Activated effector memory CD4-positive, alpha-beta T cell treated with anti-CD3 and anti-CD28 coated beads, Interleukin-2, amount 50 U/mL, for 16 hours (primary cell): ENCODE results near the gene EPHA8.

Source experiments
- DNase-seq: peaks from one replicate; pipeline ENCODE4 v3.0.0-alpha.2; 2020

The EPHA8 gene

DNA sequence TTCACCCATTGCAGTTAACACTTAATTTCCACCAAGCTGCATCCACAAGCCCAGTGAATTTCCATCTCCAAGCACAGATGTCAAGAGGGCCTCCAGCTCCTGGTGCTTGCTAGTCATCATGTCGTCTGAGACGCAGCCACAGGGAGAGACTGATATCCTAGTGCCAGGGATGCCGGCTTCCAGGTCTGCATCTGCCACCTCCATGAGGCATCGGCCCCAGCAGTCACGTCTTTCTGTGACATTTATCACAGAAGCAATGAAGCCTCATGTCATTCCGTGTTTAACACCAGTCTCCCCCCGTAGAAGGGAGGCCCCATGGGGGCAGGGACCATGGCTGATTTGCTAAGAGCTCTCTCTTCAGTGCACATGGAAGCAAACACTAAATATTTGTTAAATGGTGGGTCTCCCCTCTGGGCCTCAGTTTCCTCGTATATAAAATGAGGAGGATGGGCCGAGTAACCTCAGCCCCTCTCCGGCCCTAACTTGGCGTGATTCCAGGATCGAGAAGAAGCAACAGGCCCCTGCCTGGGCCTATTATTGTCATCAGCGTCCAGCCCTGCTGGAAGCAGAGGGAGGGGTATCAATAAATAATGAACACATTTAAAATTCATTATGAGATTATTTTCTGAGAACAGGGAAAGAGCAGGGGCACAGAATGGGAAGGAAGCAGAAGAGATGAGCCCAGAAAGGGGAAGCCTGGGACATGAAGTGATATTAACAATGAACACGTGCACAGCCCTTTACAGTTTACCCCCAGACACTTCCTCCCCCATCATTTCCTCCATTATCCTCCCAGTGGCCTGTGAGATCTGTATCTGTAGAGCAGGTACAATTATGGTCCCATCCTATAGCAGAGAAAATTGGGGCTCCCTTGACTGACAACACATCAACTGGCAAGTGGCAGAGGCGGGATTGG, 88.9 kb downstream of the EPHA8 start:
- DNase-seq = no peak

DNA sequence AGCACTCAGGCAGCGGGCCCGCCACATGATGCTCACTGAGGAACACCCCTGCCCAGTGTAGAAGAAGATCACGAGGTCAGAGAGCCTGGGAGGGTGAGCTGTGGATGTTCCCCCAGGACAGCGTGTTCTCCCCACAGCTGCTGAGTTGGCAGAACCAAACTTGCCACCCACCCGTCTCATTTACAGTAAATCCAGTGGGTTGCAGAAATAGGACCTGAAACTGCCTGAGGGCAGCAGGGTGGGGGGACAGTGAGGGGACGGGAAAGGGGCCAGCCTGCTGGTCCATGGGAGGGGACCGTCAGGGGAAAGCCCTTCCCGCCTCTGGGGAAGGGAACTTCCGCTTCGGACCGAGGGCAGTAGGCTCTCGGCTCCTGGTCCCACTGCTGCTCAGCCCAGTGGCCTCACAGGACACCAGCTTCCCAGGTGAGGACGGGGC, 89.6 kb downstream of the EPHA8 start, which contains the start of gene C1QB:
Gene C1QB (plus strand): TSS at position 356 of the 436 bp plus-strand sequence. CDS start 6,227 bp downstream, outside the sequence.
- DNase-seq = no peak
